ENCODE data around the gene GATAD2A.

DNA sequence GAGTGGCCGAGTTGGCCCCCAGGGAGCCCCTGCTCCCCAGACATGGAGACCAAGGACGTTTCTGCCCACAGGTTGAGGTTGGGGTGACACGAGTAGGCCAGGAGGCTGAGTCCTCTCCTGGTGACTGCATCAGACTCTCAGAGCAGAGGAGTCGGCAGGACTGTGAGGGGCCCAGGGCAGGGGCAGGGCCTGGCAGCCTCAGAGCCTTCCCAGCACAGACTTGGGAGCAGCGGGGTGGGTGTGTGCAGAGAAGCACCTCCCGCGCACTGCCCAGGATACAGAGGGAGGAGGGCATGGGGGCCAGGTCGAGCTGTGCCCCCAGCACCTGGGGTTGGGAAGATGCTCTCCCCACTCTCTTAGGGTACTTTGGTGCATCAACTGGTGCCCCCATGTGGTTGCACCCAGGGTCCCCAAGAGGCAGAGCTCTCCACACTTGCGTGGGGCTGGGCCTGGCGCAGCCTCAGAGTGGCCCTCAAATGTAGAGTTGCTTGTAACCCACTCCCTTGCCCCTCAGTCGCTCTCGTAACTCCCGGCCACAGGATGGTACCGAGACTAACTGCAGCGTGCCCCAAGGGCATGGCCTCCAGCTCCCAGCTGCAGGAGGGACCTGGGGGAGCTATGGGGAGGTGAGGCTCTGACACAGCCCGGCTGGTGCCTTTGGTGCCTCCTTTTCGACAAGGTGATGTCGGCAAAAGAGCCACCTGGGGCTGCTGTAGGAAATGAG is 94.0 kb downstream of the GATAD2A start:
- TF ChIP-seq, protein P1, sequence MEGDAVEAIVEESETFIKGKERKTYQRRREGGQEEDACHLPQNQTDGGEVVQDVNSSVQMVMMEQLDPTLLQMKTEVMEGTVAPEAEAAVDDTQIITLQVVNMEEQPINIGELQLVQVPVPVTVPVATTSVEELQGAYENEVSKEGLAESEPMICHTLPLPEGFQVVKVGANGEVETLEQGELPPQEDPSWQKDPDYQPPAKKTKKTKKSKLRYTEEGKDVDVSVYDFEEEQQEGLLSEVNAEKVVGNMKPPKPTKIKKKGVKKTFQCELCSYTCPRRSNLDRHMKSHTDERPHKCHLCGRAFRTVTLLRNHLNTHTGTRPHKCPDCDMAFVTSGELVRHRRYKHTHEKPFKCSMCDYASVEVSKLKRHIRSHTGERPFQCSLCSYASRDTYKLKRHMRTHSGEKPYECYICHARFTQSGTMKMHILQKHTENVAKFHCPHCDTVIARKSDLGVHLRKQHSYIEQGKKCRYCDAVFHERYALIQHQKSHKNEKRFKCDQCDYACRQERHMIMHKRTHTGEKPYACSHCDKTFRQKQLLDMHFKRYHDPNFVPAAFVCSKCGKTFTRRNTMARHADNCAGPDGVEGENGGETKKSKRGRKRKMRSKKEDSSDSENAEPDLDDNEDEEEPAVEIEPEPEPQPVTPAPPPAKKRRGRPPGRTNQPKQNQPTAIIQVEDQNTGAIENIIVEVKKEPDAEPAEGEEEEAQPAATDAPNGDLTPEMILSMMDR (IDR thresholded peaks at IDR 0.05 in 2 of 3, conservative IDR thresholded peaks at IDR 0.05 in 1 of 3; ENCODE audit: insufficient read depth in 2 of 3, low read depth in 1 of 3, low read length in 3 of 3), result no peak
- TF ChIP-seq RCOR1 (IDR thresholded peaks at IDR 0.05; ENCODE audit: borderline replicate concordance in 1 of 2, low read depth in 2 of 2, low read length in 2 of 2) (no peak), JUN (IDR thresholded peaks at IDR 0.05; ENCODE audit: borderline replicate concordance, low read depth, low read length) (no peak), JUN (CRISPR knock-in tag; IDR thresholded peaks at IDR 0.05; ENCODE audit: borderline replicate concordance) (no peak), HMGN3 (IDR thresholded peaks at IDR 0.05; ENCODE audit: borderline replicate concordance, extremely low read depth, insufficient read length, low read depth, low read length) (no peak), JUND (IDR thresholded peaks at IDR 0.05; ENCODE audit: borderline replicate concordance, low read depth, low read length) (no peak), JUND (tag; IDR thresholded peaks at IDR 0.05; ENCODE audit: borderline replicate concordance, low read depth, low read length) (no peak)
- TF ChIP-seq, protein P2, sequence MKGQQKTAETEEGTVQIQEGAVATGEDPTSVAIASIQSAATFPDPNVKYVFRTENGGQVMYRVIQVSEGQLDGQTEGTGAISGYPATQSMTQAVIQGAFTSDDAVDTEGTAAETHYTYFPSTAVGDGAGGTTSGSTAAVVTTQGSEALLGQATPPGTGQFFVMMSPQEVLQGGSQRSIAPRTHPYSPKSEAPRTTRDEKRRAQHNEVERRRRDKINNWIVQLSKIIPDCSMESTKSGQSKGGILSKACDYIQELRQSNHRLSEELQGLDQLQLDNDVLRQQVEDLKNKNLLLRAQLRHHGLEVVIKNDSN (CRISPR knock-in tag; IDR thresholded peaks at IDR 0.05), result no peak
